HEK293 (cell line): Measurements from ENCODE around the gene COX10.

Experiments
- CTCF ChIP-seq: fragments of 450-650 bp; formaldehyde crosslinking; IDR thresholded peaks from 2 replicates; pipeline ENCODE4 v1.5.1; 2016; ENCODE audit warnings: missing biosample characterization, missing genetic modification characterization
- KLF16 ChIP-seq: fragments of 450-650 bp; formaldehyde crosslinking; IDR thresholded peaks from 2 replicates; pipeline ENCODE4 v1.5.1; 2017; ENCODE audit warnings: missing biosample characterization, missing genetic modification characterization
- YY1 ChIP-seq: fragments of 450-650 bp; formaldehyde crosslinking; IDR thresholded peaks from 2 replicates; pipeline ENCODE4 v1.5.1; 2018; ENCODE audit warnings: missing biosample characterization, missing genetic modification characterization
- ZBTB20 ChIP-seq: fragments of 450-650 bp; formaldehyde crosslinking; IDR thresholded peaks from 2 replicates; pipeline ENCODE4 v1.5.1; 2016; ENCODE audit warnings: missing biosample characterization, missing genetic modification characterization
- ZNF175 ChIP-seq: fragments of 450-650 bp; formaldehyde crosslinking; IDR thresholded peaks from 2 replicates; pipeline ENCODE4 v1.5.1; 2016; ENCODE audit warnings: missing biosample characterization, missing genetic modification characterization
- ZNF248 ChIP-seq: fragments of 450-650 bp; formaldehyde crosslinking; IDR thresholded peaks from 2 replicates; pipeline ENCODE4 v1.5.1; 2017; ENCODE audit warnings: missing biosample characterization, missing genetic modification characterization
- ZNF521 ChIP-seq: fragments of 450-650 bp; formaldehyde crosslinking; IDR thresholded peaks from 2 replicates; pipeline ENCODE4 v1.5.1; 2017; ENCODE audit warnings: missing biosample characterization, mild to moderate bottlenecking, missing genetic modification characterization
- ZNF645 ChIP-seq: fragments of 450-650 bp; formaldehyde crosslinking; IDR thresholded peaks from 2 replicates; pipeline ENCODE4; 2016; ENCODE audit warnings: missing biosample characterization, missing genetic modification characterization
- ZNF777 ChIP-seq: fragments of 450-650 bp; formaldehyde crosslinking; IDR thresholded peaks from 2 replicates; pipeline ENCODE4 v1.5.1; 2017; ENCODE audit warnings: missing biosample characterization, missing genetic modification characterization, borderline replicate concordance
- ZSCAN16 ChIP-seq: fragments of 450-650 bp; formaldehyde crosslinking; IDR thresholded peaks from 2 replicates; pipeline ENCODE4 v1.5.1; 2016; ENCODE audit warnings: missing biosample characterization, missing genetic modification characterization
- TF ChIP-seq, protein P1 (sequence below): fragments of 450-650 bp; formaldehyde crosslinking; IDR thresholded peaks from 2 replicates; pipeline ENCODE4 v1.5.1; 2016; ENCODE audit warnings: missing biosample characterization, missing genetic modification characterization, borderline replicate concordance
- TF ChIP-seq, protein P2 (sequence below): fragments of 450-650 bp; formaldehyde crosslinking; IDR thresholded peaks from 2 replicates; pipeline ENCODE4 v1.5.1; 2016; ENCODE audit warnings: missing biosample characterization, missing genetic modification characterization
- TF ChIP-seq, protein P3 (sequence below): fragments of 450-650 bp; formaldehyde crosslinking; IDR thresholded peaks from 2 replicates; pipeline ENCODE4 v1.5.1; 2016; ENCODE audit warnings: missing biosample characterization, missing genetic modification characterization, low read depth

- no peak for TF ChIP-seq ZNF777 (tag by site-specific recombination)
- TF ChIP-seq ZBTB20 (tag by site-specific recombination): no peak
- no peak for TF ChIP-seq ZNF248
- TF ChIP-seq, protein P1, sequence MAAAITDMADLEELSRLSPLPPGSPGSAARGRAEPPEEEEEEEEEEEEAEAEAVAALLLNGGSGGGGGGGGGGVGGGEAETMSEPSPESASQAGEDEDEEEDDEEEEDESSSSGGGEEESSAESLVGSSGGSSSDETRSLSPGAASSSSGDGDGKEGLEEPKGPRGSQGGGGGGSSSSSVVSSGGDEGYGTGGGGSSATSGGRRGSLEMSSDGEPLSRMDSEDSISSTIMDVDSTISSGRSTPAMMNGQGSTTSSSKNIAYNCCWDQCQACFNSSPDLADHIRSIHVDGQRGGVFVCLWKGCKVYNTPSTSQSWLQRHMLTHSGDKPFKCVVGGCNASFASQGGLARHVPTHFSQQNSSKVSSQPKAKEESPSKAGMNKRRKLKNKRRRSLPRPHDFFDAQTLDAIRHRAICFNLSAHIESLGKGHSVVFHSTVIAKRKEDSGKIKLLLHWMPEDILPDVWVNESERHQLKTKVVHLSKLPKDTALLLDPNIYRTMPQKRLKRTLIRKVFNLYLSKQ (tag by site-specific recombination): no peak
- no peak for TF ChIP-seq CTCF (tag by site-specific recombination)
- TF ChIP-seq, protein P2, sequence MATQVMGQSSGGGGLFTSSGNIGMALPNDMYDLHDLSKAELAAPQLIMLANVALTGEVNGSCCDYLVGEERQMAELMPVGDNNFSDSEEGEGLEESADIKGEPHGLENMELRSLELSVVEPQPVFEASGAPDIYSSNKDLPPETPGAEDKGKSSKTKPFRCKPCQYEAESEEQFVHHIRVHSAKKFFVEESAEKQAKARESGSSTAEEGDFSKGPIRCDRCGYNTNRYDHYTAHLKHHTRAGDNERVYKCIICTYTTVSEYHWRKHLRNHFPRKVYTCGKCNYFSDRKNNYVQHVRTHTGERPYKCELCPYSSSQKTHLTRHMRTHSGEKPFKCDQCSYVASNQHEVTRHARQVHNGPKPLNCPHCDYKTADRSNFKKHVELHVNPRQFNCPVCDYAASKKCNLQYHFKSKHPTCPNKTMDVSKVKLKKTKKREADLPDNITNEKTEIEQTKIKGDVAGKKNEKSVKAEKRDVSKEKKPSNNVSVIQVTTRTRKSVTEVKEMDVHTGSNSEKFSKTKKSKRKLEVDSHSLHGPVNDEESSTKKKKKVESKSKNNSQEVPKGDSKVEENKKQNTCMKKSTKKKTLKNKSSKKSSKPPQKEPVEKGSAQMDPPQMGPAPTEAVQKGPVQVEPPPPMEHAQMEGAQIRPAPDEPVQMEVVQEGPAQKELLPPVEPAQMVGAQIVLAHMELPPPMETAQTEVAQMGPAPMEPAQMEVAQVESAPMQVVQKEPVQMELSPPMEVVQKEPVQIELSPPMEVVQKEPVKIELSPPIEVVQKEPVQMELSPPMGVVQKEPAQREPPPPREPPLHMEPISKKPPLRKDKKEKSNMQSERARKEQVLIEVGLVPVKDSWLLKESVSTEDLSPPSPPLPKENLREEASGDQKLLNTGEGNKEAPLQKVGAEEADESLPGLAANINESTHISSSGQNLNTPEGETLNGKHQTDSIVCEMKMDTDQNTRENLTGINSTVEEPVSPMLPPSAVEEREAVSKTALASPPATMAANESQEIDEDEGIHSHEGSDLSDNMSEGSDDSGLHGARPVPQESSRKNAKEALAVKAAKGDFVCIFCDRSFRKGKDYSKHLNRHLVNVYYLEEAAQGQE: no peak
- TF ChIP-seq, protein P3, sequence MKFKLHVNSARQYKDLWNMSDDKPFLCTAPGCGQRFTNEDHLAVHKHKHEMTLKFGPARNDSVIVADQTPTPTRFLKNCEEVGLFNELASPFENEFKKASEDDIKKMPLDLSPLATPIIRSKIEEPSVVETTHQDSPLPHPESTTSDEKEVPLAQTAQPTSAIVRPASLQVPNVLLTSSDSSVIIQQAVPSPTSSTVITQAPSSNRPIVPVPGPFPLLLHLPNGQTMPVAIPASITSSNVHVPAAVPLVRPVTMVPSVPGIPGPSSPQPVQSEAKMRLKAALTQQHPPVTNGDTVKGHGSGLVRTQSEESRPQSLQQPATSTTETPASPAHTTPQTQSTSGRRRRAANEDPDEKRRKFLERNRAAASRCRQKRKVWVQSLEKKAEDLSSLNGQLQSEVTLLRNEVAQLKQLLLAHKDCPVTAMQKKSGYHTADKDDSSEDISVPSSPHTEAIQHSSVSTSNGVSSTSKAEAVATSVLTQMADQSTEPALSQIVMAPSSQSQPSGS: no peak
- no peak for TF ChIP-seq ZSCAN16 (tag by site-specific recombination)
- no peak for TF ChIP-seq ZNF521 (tag by site-specific recombination)
- no peak for TF ChIP-seq ZNF175 (tag by site-specific recombination)
- TF ChIP-seq ZNF645 (tag by site-specific recombination): no peak
- TF ChIP-seq YY1 (tag by site-specific recombination): no peak
- TF ChIP-seq KLF16 (tag by site-specific recombination): no peak
Observed at GRCh38 chr17:14123619-14124278, 54.4 kb downstream of the COX10 start.
